GM19468 (cell line): Measurements from ENCODE around the gene WNT9A.

Experiments
- ATAC-seq: cut with Tn5 transposase; IDR thresholded peaks from one replicate; pipeline ENCODE4 v1.9.1; 2021; ENCODE audit warnings: mild to moderate bottlenecking, moderate library complexity, moderate number of reproducible peaks; ENCODE audit not compliant: unreplicated experiment; ENCODE audit errors: extremely low read depth

Gene WNT9A

DNA sequence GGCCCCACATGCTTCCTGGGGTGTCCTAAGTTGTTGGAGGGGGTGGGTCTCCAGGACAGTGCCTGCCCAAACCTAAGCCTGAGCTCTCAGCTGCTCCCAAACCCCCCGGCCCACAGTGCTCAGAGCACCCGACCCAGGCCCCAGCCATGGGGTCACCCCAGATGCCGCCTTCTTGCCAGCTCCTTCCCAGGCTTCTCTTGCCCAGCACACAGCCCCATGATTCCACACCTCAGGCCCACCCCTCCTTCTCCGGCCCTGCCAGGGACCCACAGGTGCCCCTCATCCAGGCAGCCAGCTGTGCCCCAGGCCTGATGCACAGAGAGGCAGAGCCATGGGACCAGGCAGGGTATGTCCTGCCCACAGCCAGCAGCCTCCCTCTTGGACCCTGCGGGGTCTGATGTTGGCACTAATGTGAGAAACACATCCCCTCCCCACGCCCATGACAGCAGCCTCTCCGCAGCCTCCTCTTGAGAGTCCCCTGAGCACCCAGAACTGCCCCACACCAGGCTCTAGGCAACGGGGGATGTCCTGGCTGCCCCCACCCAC, 4.9 kb downstream of the WNT9A start:
- no peak for ATAC-seq

GRCh38 chr1:227942021-227942715, 5.6 kb downstream of the WNT9A start:
- ATAC-seq = no peak

DNA sequence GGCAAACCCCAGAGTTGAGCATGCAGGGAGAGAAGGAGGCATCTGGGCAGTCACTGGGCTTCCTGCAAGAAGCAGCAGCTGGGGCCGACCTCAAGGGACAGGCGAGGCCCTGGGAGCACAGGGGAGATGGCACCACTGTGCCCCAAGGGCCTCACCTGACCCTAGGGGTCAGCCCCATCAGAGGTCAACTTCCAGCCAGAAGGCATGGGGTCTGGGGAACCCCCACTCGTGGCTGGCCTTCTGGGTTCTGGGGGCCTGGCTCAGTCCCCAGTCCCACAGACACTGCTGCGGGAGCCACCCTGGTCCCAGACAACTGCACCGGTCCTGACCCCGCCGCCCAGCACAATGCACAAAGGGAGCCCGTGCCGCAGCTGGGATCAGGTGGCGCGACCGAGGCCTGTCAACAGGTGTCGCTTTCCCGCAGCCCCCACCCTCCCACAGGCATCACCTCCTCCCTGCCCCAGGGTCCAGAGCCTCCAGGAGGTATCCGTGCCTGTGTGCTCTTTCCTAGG, 6.2 kb downstream of the WNT9A start:
- no peak for ATAC-seq

DNA sequence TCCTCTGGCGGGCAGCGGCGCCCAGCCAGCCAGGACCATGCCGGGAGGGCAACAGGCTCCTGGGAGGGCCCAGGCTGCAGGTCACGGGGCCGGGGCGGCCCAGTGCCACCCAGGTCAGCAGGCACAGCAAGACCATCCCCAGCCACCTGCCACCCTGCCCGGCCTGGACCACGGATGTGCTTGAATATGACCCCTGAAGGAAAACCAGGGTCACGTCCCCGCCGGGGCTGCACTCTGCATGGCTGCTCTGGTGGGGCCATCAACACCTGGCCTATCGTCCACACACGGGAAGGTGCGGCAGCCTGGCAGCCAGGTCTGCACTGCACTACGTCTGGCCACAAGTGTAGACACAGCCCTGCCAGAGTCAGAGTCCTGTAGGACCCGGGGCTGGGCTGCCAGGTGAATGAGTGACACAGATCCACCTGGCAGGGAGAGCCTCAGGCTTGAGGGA, 6.9 kb downstream of the WNT9A start:
- no peak for ATAC-seq

- ATAC-seq = no peak
Observed at GRCh38 chr1:227939791-227940771, 7.7 kb downstream of the WNT9A start.

- ATAC-seq = no peak
Observed at GRCh38 chr1:227938911-227939790, 8.6 kb downstream of the WNT9A start.

DNA sequence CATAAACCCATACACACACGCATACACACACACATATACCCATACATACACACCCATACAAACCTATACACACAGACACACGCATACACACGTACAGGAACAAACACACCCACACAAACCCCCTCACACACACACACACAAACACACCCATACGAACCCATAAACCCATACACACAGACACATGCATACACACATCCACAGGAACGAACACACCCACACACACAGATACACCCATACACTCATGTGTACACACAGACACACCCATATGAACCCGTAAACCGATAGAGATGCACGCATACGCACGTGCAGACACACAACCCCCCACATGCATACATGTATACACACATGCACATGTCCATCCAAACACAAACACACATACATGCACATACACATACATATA, 9.5 kb downstream of the WNT9A start:
- no peak for ATAC-seq

DNA sequence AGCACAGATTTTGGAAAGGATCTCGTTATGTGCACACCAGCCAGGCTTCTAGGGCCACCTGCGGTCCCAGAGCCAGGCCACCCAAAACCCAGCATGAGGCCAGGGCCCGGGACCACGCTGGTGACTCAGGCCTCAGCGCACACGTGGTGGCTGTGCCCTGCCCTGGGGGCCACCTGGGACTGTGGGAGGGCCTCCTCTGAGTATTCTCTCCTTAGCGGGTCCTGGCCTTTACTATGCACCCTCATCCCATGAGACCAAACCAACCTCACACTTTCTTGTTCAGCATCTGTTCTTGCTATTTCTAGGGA, 9.9 kb downstream of the WNT9A start:
- no peak for ATAC-seq

DNA sequence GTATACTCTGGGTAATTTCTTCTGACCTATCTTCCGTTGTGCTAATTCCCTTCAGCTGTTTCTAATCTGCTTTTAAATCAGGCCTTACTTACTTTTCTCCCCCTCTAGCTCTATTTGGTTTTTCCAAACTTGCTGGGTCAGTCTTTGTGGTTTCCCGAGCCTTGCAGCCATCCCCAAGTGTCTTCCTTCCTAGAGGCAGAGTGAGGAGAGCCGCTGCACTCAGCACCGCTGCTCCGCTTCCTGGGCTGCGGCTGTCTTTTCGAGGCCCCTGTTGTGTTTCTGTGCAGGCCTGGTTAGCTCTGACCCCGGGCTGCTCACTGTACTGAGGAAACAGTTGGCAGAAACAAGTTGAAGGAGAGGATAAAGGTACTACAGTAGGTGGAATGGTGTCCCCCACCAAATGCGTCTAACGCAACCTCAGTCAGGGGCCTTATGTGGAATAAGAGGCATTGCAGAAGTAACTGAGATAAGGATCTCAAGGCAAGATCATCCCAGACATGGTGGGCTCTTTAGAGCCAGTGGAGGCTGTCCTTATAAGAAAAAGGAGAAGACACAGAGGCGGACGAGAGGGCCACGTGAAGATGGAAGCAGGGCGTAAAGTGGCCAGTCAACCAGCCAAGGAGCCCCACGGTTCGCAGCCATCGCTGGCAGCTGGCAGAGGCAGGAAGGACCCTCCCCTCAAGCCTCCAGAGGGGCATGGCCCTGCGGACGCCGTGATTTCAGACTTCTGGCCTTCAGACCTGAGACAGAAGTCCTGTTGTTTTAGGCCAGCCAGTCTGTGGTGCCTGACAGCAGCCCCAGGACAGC, 10.5 kb downstream of the WNT9A start:
- ATAC-seq = no peak

GRCh38 chr1:227935826-227936225, 11.9 kb downstream of the WNT9A start:
- no peak for ATAC-seq

DNA sequence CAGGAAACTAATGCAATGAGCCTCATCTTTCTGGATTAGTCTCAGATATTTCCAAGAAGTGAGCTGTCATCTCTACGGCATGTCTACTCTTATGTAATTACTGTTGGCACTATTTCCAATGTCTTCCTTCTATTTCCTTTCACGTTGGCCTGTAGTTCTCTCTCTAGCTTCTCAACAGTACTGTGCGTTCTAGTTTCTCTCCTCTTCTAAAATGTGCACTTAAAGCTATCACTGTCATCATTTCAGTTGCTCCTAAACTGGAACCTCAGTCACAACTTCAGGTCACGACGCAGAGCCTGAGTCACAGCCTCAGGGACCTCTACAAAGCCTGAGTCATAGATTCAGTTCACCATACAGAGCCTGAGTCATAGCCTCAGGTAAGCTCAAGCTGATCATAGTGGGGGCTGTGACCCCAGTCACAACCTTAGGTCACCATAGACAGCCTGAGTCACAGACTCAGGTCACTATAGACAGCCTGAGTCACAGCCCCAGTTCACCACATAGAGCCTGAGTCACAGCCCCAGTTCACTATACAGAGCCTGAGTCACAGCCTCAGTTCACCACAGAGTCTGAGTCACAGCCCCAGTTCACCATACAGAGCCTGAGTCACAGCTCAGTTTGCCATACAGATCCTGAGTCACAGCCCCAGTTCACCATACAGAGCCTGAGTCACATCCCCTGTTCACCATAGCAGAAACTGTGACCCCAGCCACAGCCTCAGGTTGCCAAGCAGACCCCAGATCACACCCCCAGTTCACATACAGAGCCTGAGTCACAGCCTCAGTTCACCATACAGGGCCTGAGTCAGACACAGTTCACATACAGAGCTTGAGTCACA, 13.0 kb downstream of the WNT9A start:
- ATAC-seq = no peak

- ATAC-seq = no peak
Observed at GRCh38 chr1:227929751-227930472, 17.8 kb downstream of the WNT9A start.

- no peak for ATAC-seq
Observed at GRCh38 chr1:227928811-227929375, 18.8 kb downstream of the WNT9A start.

DNA sequence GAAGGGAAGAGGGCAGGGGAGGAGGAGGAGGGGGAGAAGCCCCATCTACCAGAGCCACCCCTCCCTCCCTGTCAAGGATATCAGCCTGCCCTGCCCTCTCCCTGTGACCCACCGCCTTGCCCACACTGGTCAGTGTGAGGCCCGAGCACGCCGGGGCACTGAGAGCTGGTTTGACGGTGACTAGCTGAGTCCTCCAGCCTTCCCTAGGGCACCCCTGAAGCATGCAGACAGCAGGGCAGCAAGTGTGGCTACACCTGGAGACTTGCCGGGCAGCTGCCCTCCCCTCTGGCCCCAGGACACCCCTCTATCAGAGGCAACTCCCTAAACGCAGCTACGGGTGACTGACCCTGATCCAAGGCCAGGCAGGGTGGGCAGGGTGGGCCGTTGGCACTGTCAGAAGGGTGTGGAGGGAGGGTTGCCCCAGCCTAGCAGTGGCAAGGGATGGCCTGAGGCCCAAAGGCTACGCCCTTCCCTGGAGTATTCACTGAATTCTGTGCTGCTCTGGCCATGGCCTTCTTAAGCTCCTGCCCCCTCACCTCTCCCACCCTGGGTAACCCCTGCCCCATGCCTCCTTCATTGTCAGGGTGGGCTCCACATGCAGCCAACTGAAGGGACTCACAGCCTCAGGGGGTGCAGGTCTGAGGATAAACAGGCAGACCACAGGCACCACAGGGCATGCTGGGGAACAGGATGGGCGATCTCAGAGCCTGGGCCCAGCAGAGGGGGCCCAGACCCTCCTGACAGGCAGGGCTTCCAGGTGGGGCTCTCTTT, 19.6 kb downstream of the WNT9A start:
- ATAC-seq = no peak

GRCh38 chr1:227926896-227927885, 20.5 kb downstream of the WNT9A start:
- no peak for ATAC-seq
